HepG2 (cell line): ENCODE measurements around the gene PSMD6. TPM values are rescaled to one million over a fixed set of nuclear protein-coding genes. Genes with fewer than 3 reads are reported as not detected.

Experiments used
- ATAC-seq: fragments of 200-7000 bp; cut with Tn5 transposase; 3 replicates; pipeline ENCODE4 v1.9.1; 2020; ENCODE audit warnings: mild to moderate bottlenecking, moderate library complexity
- BruUV-seq: library from RNA; stranded (reverse); fragments of 400-500 nt; replicated peaks from 2 replicates; lab custom pipeline; 2021; lab: Mats Ljungman, UMichigan
- CTCF ChIA-PET: fragments of 300-600 bp; formaldehyde crosslinking; extraction: SDS; loops from one replicate; lab custom pipeline; 2021; ENCODE audit warnings: low total read pairs, inconsistent platforms, low intra/inter-chr PET ratio; lab: Yijun Ruan, JAX
- POLR2A ChIA-PET: fragments of 350-600 bp; sonication (Branson Sonifier 250); formaldehyde crosslinking; loops from one replicate; lab custom pipeline; 2020; ENCODE audit warnings: antibody characterized with exemption, inconsistent platforms; lab: Yijun Ruan, JAX
- DNase-seq: peaks from one replicate; pipeline ENCODE4 v3.0.0-alpha.2; 2015; ENCODE audit warnings: low spot score
- FAIRE-seq: peaks from 3 replicates; lab custom pipeline; 2011; peaks lifted over from hg19 to GRCh38; lab: Jason Lieb, UNC
- H2AFZ ChIP-seq: one replicate; pipeline ENCODE4 v1.6.1; 2011; ENCODE audit warnings: low read length, inconsistent platforms
- H3K27ac ChIP-seq: fragments of 300-600 bp; 3 replicates; pipeline ENCODE4 v1.8.0; 2011; ENCODE audit warnings: mixed run types, mild to moderate bottlenecking, mixed read lengths, low read length, inconsistent platforms; ENCODE audit not compliant: insufficient read depth; ENCODE audit errors: extremely low read length
- H3K27me3 ChIP-seq, 2 experiments: fragments of 200-600 bp in 1 of 2; 2 replicates in 1 of 2; 3 replicates in 1 of 2; pipeline versions ENCODE4 v1.6.0 to v1.8.0; 2011; ENCODE audit warnings: low read length in 2 of 2, mild to moderate bottlenecking in 2 of 2, moderate library complexity in 2 of 2, inconsistent platforms in 1 of 2; ENCODE audit not compliant: insufficient read depth in 2 of 2, control insufficient read depth in 1 of 2
- H3K36me3 ChIP-seq, 2 experiments: fragments of 200-600 bp in 1 of 2; replicated peaks in 1 of 2; 2 replicates in 1 of 2; 3 replicates in 1 of 2; pipeline versions ENCODE4 v1.5.1 to v1.8.0; 2011; ENCODE audit warnings: low read length in 2 of 2, inconsistent platforms in 1 of 2; ENCODE audit not compliant: insufficient read depth in 2 of 2, control insufficient read depth in 1 of 2
- H3K4me1 ChIP-seq: 2 replicates; pipeline ENCODE4 v1.5.1; 2012; ENCODE audit warnings: low read length, inconsistent platforms; ENCODE audit not compliant: insufficient read depth
- H3K4me2 ChIP-seq: 2 replicates; pipeline ENCODE4 v1.6.0; 2011; ENCODE audit warnings: low read depth, low read length, inconsistent platforms
- H3K4me3 ChIP-seq, 3 experiments: fragments of 200-600 bp in 1 of 3; sonication (generic), shearing (Covaris generic) in 1 of 3; replicated peaks in 1 of 3; 2 replicates each; pipeline ENCODE4 v1.5.1; 2011 to 2016; ENCODE audit warnings: low read length in 3 of 3, inconsistent platforms in 2 of 3, low read depth in 2 of 3, mild to moderate bottlenecking in 2 of 3, control low read depth in 1 of 3, mixed read lengths in 1 of 3; ENCODE audit not compliant: insufficient read depth in 1 of 3
- H3K79me2 ChIP-seq: one replicate; pipeline ENCODE4 v1.6.1; 2011; ENCODE audit warnings: low read length, inconsistent platforms; ENCODE audit not compliant: insufficient read depth
- H3K9ac ChIP-seq: 2 replicates; pipeline ENCODE4 v1.6.0; 2011; ENCODE audit warnings: mild to moderate bottlenecking, low read depth, low read length, inconsistent platforms; ENCODE audit not compliant: insufficient read depth
- H3K9me3 ChIP-seq: 2 replicates; pipeline ENCODE4 v1.5.1; 2012; ENCODE audit warnings: mild to moderate bottlenecking, low read length
- H4K20me1 ChIP-seq: 2 replicates; pipeline ENCODE4 v1.6.0; 2011; ENCODE audit warnings: inconsistent platforms, mild to moderate bottlenecking, low read length, moderate library complexity; ENCODE audit not compliant: insufficient read depth
- GATAD1 ChIP-seq: IDR thresholded peaks from 2 replicates; pipeline ENCODE4 v1.6.1; 2016; ENCODE audit warnings: missing genetic modification reagents, missing compliant biosample characterization
- PHF20 ChIP-seq: sonication (generic); formaldehyde crosslinking; IDR thresholded peaks from 2 replicates; pipeline ENCODE4 v1.5.0; 2020; ENCODE audit warnings: mild to moderate bottlenecking, missing genetic modification reagents
- RBM22 ChIP-seq: fragments of 200-400 bp; formaldehyde crosslinking; optimal IDR thresholded peaks from 2 replicates; pipeline ENCODE3; 2017; ENCODE audit warnings: mild to moderate bottlenecking, low read length, moderate library complexity
- ZFP36L1 ChIP-seq: sonication (generic); formaldehyde crosslinking; IDR thresholded peaks from 2 replicates; pipeline ENCODE4 v1.8.0; 2022; ENCODE audit warnings: mild to moderate bottlenecking, missing genetic modification reagents, moderate library complexity
- ZNF230 ChIP-seq: sonication (generic); formaldehyde crosslinking; IDR thresholded peaks from 2 replicates; pipeline ENCODE4 v1.4.0; 2020; ENCODE audit warnings: mild to moderate bottlenecking, missing genetic modification reagents
- WGBS: methylation state at CpG from one replicate; pipeline ENCODE4 v1.1.6; 2017; ENCODE audit warnings: low lambda C conversion rate; 5-methylcytosine and 5-hydroxymethylcytosine counted together
- in situ Hi-C: cut with HindIII; loops from 2 replicates; pipeline ENCODE4 v1.10.0; 2017; ENCODE audit warnings: low pct_unique_long_range_greater_than_20kb; ENCODE audit not compliant: extremely low pct_ligation_motif_present
- intact Hi-C: fragments of 100-400 bp; cut with micrococcal nuclease; formaldehyde crosslinking; loops from one replicate; pipeline ENCODE4 v1.10.0; 2022; ENCODE audit not compliant: unreplicated experiment
- polyA plus RNA-seq, 8 experiments: library from polyadenylated mRNA; depleted of rRNA in 3 of 8; stranded (reverse) in 7 of 8; unstranded in 1 of 8; fragments of >200 nt; fragmentation: Illumina TruSeq in 4 of 8; extraction: Trizol in 4 of 8; gene quantifications; 2 replicates each; pipeline versions ENCODE4 v1.2.1 to v1.2.3, GENCODE V29; 2011 to 2016; ENCODE audit warnings: low read depth in 4 of 8, missing spikeins in 1 of 8, mixed read lengths in 1 of 8; ENCODE audit not compliant: insufficient read depth in 1 of 8
- total RNA-seq, 5 experiments: library from RNA; depleted of rRNA; stranded (reverse); fragments of >200 nt; fragmentation: Illumina TruSeq; extraction: Trizol; gene quantifications; 2 replicates each; pipeline ENCODE4 v1.2.3, GENCODE V29; 2016; ENCODE audit warnings: low read depth in 1 of 5
- TF ChIP-seq, protein P1 (sequence below): sonication (generic); formaldehyde crosslinking; IDR thresholded peaks from 2 replicates; pipeline ENCODE4 v1.5.1; 2020; ENCODE audit warnings: missing genetic modification reagents, mild to moderate bottlenecking, borderline replicate concordance

The PSMD6 gene
- total and polyA plus RNA-seq, 2 of the 13 experiments (the other 11 are each of a cell fraction or from before 2014, with no cell fraction given), result 36.8 to 117 TPM

DNA sequence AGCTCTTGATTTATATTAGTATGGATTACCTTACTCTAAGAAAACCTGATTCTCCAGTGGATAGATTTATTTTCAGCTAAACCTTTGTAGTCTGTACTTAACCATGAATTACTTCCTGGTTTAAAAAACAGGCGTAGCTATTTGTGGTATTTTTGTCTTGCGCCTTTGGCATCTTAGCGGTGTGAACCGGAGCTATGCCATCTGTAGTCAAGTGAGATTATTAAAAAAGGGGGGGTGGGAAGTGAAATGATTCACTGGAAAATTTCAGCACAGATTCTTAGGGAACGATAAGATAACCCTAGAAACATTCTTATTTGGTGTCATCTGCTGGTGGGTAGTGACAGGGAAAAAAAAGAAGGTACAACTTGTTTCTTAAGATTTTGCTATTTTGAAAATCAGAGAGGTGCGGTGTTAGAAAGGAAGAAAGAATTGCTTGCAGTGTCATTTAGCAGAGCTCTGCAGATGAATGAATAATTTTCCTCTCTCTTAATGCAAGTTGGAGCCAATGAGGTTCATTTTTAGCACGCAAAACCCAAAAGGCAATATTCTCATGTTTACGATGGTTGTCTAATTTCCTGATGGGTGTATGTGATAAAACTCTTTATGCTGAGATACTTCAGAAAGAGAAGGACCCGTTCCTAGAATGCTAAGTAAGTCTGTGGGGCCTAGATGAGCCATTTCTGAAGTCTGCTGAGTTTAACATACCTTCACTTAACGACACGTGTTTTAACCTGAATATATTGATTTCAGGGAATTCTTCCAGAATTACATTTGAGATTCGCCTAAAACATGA lies 44.0 kb downstream of the PSMD6 start (continued):
- TF ChIP-seq, protein P1, sequence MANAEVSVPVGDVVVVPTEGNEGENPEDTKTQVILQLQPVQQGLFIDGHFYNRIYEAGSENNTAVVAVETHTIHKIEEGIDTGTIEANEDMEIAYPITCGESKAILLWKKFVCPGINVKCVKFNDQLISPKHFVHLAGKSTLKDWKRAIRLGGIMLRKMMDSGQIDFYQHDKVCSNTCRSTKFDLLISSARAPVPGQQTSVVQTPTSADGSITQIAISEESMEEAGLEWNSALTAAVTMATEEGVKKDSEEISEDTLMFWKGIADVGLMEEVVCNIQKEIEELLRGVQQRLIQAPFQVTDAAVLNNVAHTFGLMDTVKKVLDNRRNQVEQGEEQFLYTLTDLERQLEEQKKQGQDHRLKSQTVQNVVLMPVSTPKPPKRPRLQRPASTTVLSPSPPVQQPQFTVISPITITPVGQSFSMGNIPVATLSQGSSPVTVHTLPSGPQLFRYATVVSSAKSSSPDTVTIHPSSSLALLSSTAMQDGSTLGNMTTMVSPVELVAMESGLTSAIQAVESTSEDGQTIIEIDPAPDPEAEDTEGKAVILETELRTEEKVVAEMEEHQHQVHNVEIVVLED, result no peak
- TF ChIP-seq GATAD1 (CRISPR knock-in tag) (no peak), ZNF230 (CRISPR knock-in tag) (no peak)

- ATAC-seq, result no peak
- Histone ChIP-seq H3K36me3 (peaks cover 15 to 32% of the 10 kb centered on the region in 2 experiments), H3K9ac (no peak overlapping the region), H4K20me1 (no peaks in the 10 kb centered on the region), H3K79me2 (peaks cover 40% of the 10 kb centered on the region), H2AFZ (no peak overlapping the region), H3K4me2 (no peak overlapping the region), H3K4me1 (peaks cover 19% of the 10 kb centered on the region), H3K4me3 (no peak overlapping the region), H3K9me3 (no peaks in the 10 kb centered on the region), H3K27me3 (no peaks in the 10 kb centered on the region), H3K27ac (no peak overlapping the region)
- no TSS peak for BruUV-seq
- ChIA-PET POLR2A (interaction anchor here (2.6 kb wide), 1 partner anchor 10 kb away, joined by 11 read pairs; no protein-coding TSS in a partner anchor), CTCF (no interaction called here)
- in situ Hi-C loops (no loop called here), intact Hi-C loops (no loop called here)
- no peak for DNase-seq
- WGBS, result 97% methylated on average over 4 of the region's 4 CpGs
- FAIRE-seq, result no peak
- TF ChIP-seq RBM22 (peak; percentile 22), ZFP36L1 (no peak), PHF20 (CRISPR knock-in tag) (no peak)
These were observed 45.4 kb downstream of the PSMD6 start for GRCh38 chr3:63977893-63978292.
